Keratinocyte (primary cell): ENCODE measurements around the gene AMIGO2. TPM values are rescaled to one million over a fixed set of nuclear protein-coding genes. Genes with fewer than 3 reads are reported as not detected.

Source experiments
- DNase-seq: peaks from one replicate; pipeline ENCODE4 v3.0.0-alpha.2; 2011; ENCODE audit warnings: low read depth, missing footprints, low spot score
- FAIRE-seq: peaks from 2 replicates; lab custom pipeline; 2011; peaks lifted over from hg19 to GRCh38; lab: Jason Lieb, UNC
- H2AFZ ChIP-seq: 2 replicates; pipeline ENCODE4 v1.6.0; 2012; ENCODE audit warnings: low read length, control low read depth, inconsistent platforms; ENCODE audit not compliant: control insufficient read depth
- H3K27ac ChIP-seq: 2 replicates; pipeline ENCODE4 v1.5.1; 2011; ENCODE audit warnings: low read length; ENCODE audit not compliant: control insufficient read depth, insufficient read depth
- H3K27me3 ChIP-seq: 3 replicates; pipeline ENCODE4 v1.6.0; 2011; ENCODE audit warnings: low read length; ENCODE audit not compliant: control insufficient read depth, insufficient read depth; ENCODE audit errors: extremely low read depth
- H3K36me3 ChIP-seq, 2 experiments: 2 replicates in 1 of 2; 3 replicates in 1 of 2; pipeline ENCODE4 v1.5.1; 2011; ENCODE audit warnings: low read length in 2 of 2, mild to moderate bottlenecking in 1 of 2; ENCODE audit not compliant: control insufficient read depth in 2 of 2, insufficient read depth in 2 of 2; ENCODE audit errors: extremely low read depth in 1 of 2
- H3K4me1 ChIP-seq: 3 replicates; pipeline ENCODE4 v1.5.1; 2011; ENCODE audit warnings: low read length; ENCODE audit not compliant: control insufficient read depth, insufficient read depth; ENCODE audit errors: extremely low read depth
- H3K4me2 ChIP-seq: 3 replicates; pipeline ENCODE4 v1.6.0; 2011; ENCODE audit warnings: low read depth, low read length; ENCODE audit not compliant: control insufficient read depth, insufficient read depth; ENCODE audit errors: extremely low read depth
- H3K4me3 ChIP-seq, 3 experiments: fragments of 200-600 bp in 1 of 3; sonication (generic) in 1 of 3; 2 replicates in 2 of 3; 3 replicates in 1 of 3; pipeline ENCODE4 v1.5.1; 2011 to 2016; ENCODE audit warnings: low read length in 3 of 3, mild to moderate bottlenecking in 3 of 3, control low read depth in 2 of 3, inconsistent platforms in 1 of 3, low read depth in 1 of 3, mixed read lengths in 1 of 3, mixed run types in 1 of 3, moderate library complexity in 1 of 3; ENCODE audit not compliant: control insufficient read depth in 2 of 3, insufficient read depth in 2 of 3; ENCODE audit errors: extremely low read depth in 1 of 3
- H3K79me2 ChIP-seq: 2 replicates; pipeline ENCODE4 v1.6.0; 2012; ENCODE audit warnings: low read length; ENCODE audit not compliant: control insufficient read depth, insufficient read depth
- H3K9ac ChIP-seq: 3 replicates; pipeline ENCODE4 v1.6.0; 2011; ENCODE audit warnings: low read length; ENCODE audit not compliant: control insufficient read depth, insufficient read depth; ENCODE audit errors: extremely low read depth
- H3K9me1 ChIP-seq: 3 replicates; pipeline ENCODE4 v1.6.0; 2011; ENCODE audit warnings: low read length; ENCODE audit not compliant: control insufficient read depth, insufficient read depth; ENCODE audit errors: extremely low read depth
- H3K9me3 ChIP-seq: 2 replicates; pipeline ENCODE4 v1.5.1; 2012; ENCODE audit warnings: low read depth, low read length; ENCODE audit not compliant: control insufficient read depth
- H4K20me1 ChIP-seq: 3 replicates; pipeline ENCODE4 v1.6.0; 2011; ENCODE audit warnings: low read length; ENCODE audit not compliant: control insufficient read depth, insufficient read depth; ENCODE audit errors: extremely low read depth
- CTCF ChIP-seq, 3 experiments: IDR thresholded peaks in 1 of 3; conservative IDR thresholded peaks in 1 of 3; optimal IDR thresholded peaks in 1 of 3; 2 replicates in 2 of 3; 3 replicates in 1 of 3; pipeline versions ENCODE3 to v1.5.1; 2011; ENCODE audit warnings: low read length in 3 of 3, mild to moderate bottlenecking in 3 of 3, moderate library complexity in 2 of 3, control low read depth in 1 of 3, inconsistent platforms in 1 of 3; ENCODE audit not compliant: insufficient read depth in 2 of 3; ENCODE audit errors: extremely low read depth in 1 of 3
- EZH2 ChIP-seq: IDR thresholded peaks from one replicate; pipeline ENCODE4 v1.6.1; 2012; ENCODE audit warnings: inconsistent platforms, mild to moderate bottlenecking, low read length, moderate library complexity
- dilution Hi-C: fragments of 300-500 bp; cut with MboI; formaldehyde crosslinking; loops from one replicate; pipeline ENCODE4 v1.7.0; 2020; ENCODE audit warnings: low sequenced_read_pairs; ENCODE audit not compliant: extremely low pct_ligation_motif_present
- polyA plus RNA-seq, 5 experiments: library from polyadenylated mRNA; depleted of rRNA in 3 of 5; stranded (reverse) in 3 of 5; stranded (forward) in 1 of 5; unstranded in 1 of 5; fragments of >200 nt; gene quantifications; 1 replicate in 1 of 5; 2 replicates in 3 of 5; 3 replicates in 1 of 5; pipeline versions ENCODE4 v1.2.1 to v1.2.3, GENCODE V29; 2011 to 2012; ENCODE audit warnings: missing spikeins in 2 of 5, low read depth in 1 of 5, low replicate concordance in 1 of 5

AMIGO2 gene
- polyA plus RNA-seq, 1 donor (not counting 4 experiments of a cell fraction or from before 2014, with no cell fraction given) = 71.3 TPM

DNA sequence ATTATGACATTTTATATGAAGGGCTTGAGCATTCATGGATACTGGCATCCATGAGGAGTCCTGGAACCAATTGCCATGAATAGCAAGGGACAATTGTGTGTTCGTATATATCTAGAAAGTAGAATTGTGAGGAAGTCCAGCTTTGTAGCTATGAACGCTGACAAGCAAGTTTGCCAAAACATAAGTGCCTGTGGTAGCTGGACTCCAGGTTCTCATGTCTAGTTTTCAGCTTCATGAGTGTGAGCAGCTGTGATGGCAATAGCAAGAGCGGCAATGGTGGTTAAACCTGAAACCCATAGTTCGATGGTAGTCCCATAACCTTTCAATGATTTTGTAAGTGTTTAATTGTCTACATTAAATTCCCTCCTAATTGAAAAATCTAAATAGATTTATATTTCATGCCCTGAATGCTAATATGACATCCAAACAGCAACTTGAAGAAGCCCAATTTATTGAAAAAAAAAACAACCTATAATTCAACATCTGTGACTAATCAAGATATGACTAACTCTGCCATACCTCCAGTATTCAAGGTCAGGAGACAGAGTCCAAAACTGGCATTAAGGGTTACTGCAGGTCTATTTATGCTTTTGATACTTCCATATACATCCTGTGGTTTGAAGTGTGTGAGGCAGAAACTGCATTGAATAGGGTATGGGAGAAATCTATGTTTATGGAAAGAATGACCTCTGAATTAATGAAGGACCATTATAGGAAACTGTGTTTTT, 50.6 kb downstream of the AMIGO2 start:
- H3K9me3 ChIP-seq = no peaks in the 10 kb centered on the region
- FAIRE-seq (no peak), DNase-seq (no peak)
- H3K36me3 ChIP-seq = no peaks in the 10 kb centered on the region
- no peak overlapping the region for H2AFZ ChIP-seq
- TF ChIP-seq EZH2 = no peak
- TF ChIP-seq CTCF (optimal IDR thresholded peaks at IDR 0.05 in 1 of 3, IDR thresholded peaks at IDR 0.05 in 1 of 3, conservative IDR thresholded peaks at IDR 0.05 in 1 of 3; ENCODE audit: extremely low read depth in 1 of 3, insufficient read depth in 2 of 3, low read length in 3 of 3) = no peak
- no peak overlapping the region for H3K27ac ChIP-seq
- no peaks in the 10 kb centered on the region for H3K27me3 ChIP-seq
- H3K9me1 ChIP-seq = no peaks in the 10 kb centered on the region
- no peaks in the 10 kb centered on the region for H3K79me2 ChIP-seq
- dilution Hi-C loops = no loop called here
- no peak overlapping the region for H3K4me3 ChIP-seq
- no peak overlapping the region for H3K4me2 ChIP-seq
- no peak overlapping the region for H3K9ac ChIP-seq
- H3K4me1 ChIP-seq = peaks cover 19% of the 10 kb centered on the region
- no peaks in the 10 kb centered on the region for H4K20me1 ChIP-seq

DNA sequence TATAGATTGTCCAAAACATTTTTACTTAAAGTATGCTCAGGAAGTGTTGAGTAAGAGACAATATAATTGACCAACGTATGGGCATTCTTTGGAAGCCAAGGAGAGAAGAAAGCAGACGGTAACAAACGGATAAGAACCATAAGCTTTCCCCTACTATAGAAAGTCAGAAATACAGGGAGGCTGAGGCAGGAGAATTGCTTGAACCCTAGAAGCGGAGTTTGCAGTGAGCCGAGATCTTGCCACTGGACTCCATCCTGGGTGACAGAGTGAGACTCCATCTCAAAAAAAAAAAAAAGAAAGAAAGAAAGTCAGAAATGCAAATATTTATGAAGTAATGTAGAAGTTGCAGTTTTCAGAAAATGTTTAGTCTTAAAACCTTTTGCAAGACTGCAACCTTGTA, 51.6 kb downstream of the AMIGO2 start:
- FAIRE-seq = no peak
- Histone ChIP-seq H3K36me3 (no peaks in the 10 kb centered on the region), H3K79me2 (no peaks in the 10 kb centered on the region), H3K4me2 (no peak overlapping the region), H2AFZ (no peak overlapping the region), H3K4me3 (no peak overlapping the region), H3K9me3 (no peaks in the 10 kb centered on the region), H3K27ac (no peak overlapping the region), H3K9ac (no peak overlapping the region), H4K20me1 (no peaks in the 10 kb centered on the region), H3K9me1 (no peaks in the 10 kb centered on the region), H3K27me3 (no peaks in the 10 kb centered on the region), H3K4me1 (peaks cover 12% of the 10 kb centered on the region)
- dilution Hi-C loops = no loop called here
- DNase-seq = no peak
- no peak for TF ChIP-seq EZH2
- TF ChIP-seq CTCF (optimal IDR thresholded peaks at IDR 0.05 in 1 of 3, IDR thresholded peaks at IDR 0.05 in 1 of 3, conservative IDR thresholded peaks at IDR 0.05 in 1 of 3; ENCODE audit: extremely low read depth in 1 of 3, insufficient read depth in 2 of 3, low read length in 3 of 3) = no peak

Other genes starting within 250 kb of the AMIGO2 start
- 3.1 to 3.7 TPM (median 3.2 TPM) in 3 replicates for gene PCED1B, start 338 bp downstream of the AMIGO2 start, polyA plus RNA-seq